Measurements from ENCODE around the gene TSPEAR. TPM values are rescaled to one million over a fixed set of nuclear protein-coding genes. Genes with fewer than 3 reads are reported as not detected.
"Not testable (repeated sequence)": the region's sequence is repeated elsewhere in the genome, so short reads cannot be mapped to it uniquely, and the experiment has no call there.

Gene TSPEAR
- total RNA-seq, 1 donor from 2014 or later: not detected

DNA sequence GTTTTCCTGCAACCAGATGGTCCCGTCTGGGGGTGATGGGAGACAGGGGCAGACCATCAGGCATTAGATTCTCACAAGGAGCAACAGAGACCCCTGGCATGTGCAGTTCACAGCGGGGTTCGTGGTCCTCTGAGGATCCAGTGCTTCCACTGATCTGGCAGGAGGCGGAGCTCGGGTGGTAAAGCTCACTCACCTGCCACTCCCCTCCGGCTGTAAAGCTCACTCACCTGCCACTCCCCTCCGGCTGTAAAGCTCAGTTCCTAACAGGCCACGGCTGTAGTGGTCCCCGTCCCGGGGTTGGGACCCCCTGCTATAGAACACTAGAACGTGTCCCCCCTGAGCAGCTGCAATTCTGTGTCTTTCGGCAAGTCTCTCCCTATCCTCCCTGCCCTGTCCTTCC is 9.8 kb downstream of the TSPEAR start:
- DNase-seq: no peak

DNA sequence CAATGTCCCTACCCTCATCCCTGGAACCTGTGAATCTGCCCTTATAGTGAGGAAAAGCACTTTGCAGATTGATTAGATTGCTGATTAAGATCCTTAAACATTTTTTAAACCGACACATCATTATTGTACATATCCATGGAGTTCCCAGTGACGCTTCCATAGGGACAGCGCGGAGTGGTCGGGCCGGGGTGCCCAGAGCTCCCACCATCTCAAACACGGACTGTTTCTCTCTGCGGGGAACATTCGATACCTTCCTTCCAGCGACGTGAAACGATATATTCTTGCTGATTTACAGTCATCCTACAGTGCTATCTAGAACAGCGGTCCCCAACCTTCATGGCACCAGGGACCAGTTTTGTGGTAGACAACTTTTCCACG is 10.4 kb downstream of the TSPEAR start:
- DNase-seq: no peak

DNA sequence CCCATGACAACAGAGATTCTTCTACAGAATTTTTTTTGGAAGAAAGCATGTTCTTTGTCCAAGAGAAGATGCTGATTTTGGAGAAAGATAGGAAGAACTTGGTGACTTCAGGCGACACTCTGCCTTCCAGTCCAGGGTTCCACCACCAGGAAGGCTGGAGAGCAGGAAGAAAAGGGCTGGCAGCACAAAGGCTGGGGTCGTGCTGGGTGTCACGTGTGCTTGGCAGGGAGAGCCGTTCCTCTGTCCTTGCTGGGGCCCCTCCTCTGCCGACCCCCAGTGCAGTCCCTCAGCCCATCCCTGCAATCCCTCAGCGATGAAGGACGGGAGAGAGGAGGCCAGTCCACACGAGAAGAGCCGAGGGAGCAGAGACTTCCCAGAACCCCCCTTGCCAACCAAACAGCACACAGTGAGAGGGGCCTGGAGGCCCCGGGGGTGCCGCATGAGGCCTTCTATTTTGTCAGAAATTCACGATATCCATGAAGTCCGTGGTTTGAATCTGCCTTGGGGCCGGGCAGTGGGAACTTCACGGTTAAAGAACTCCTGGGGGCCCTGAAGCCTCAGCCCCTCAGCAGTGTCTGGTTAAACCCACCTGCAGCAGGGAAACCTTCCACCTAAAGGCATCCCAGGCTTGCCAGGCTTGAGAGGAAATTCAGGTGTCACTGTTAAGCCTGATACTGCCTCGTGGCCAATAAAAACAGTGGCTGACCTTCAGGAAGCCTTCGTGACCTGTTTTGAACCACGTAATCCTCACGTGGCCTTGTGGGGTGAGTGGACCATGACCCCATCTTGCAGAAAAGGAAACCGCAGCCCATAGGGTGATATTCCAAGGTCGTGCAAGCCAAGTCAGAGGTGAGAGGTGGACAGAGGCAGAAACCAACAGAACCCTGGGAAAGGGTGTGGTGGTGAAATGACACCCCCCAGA is 11.0 kb downstream of the TSPEAR start:
- no peak for DNase-seq

DNA sequence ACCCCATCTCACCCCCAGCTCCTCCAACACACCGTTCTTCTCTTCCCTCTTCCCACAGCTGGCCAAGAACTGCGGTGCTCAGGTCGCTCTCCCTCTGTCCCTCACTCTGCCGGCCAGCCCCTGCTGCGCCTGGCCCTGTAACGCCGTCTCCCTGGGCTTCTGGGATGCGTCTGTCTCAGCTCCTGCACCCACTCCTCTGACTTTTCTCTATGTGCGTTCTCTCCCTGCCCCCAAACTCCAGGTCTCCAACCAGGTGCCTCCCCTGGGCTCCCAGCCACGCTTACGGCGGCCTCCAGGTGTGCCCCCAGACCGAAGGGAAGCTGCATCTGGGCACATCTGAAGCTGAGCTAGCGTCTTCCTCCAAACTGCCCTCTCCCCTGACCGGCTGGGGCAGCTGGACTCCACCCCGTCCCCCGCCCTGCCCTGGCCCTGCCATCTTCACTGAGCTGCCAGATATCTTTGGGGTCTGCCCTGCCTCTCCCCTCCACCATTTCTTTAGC is 11.8 kb downstream of the TSPEAR start:
- no peak for DNase-seq

DNA sequence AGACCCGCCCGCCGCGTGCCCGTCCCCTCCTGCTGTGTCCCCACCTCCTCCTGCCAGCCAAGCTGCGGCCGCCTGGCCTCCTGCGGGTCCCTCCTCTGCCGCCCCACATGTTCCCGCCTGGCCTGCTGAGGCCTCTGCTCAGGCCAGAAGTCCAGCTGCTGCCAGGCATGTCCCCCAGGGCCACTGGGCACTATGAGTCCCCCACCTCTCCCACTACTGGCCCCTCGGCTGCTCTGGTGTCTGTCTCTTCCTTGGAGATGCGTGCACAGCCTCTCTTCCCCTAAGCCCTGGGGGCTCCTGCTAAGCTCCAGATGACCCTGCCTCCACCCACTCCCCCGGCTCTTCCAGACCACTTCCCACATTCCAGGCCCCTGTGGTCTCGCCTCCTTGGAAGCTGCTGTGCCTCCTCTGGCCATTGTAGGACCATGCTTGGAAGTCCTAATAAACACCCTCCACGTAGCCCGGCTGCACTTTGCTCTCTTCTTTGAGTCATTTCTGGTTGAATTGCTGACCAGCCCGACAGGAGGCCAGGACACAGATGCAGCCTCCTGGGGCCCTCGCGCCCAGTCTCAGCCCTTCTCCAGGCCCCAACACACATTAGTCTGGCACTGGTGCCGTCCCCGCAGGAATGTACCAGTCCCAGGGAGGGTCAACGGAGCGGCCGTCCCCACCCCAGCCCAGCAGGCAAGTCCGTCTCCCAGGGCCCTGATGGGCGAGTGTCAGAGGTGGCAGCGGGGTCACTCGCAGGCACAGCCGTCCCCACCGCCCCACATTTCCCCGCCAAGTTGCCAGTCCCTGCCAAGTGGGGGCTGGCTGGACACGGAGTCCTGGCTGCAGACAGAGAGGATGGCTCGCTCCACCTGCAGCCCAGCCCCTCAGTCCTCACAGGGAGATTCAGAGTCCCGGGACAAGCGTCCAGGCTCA is 13.3 kb downstream of the TSPEAR start:
- no peak for DNase-seq

DNA sequence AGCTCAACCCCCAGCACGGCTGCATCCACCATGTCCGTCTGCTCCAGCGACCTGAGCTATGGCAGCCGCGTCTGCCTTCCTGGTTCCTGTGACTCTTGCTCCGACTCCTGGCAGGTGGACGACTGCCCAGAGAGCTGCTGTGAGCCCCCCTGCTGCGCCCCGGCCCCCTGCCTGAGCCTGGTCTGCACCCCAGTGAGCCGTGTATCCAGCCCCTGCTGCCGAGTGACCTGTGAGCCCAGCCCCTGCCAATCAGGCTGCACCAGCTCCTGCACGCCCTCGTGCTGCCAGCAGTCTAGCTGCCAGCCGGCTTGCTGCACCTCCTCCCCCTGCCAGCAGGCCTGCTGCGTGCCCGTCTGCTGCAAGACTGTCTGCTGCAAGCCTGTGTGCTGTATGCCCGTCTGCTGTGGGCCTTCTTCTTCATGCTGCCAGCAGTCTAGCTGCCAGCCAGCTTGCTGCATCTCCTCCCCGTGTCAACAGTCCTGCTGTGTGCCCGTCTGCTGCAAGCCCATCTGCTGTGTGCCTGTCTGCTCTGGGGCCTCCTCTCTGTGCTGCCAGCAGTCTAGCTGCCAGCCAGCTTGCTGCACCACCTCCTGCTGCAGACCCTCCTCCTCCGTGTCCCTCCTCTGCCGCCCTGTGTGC is 14.1 kb downstream of the TSPEAR start, which contains the start of gene KRTAP10-12:
KRTAP10-12 (plus strand) TSS at position 1 of the 639 bp plus-strand sequence; CDS start at position 31, 30 bp downstream.
- not testable (repeated sequence) for DNase-seq

DNA sequence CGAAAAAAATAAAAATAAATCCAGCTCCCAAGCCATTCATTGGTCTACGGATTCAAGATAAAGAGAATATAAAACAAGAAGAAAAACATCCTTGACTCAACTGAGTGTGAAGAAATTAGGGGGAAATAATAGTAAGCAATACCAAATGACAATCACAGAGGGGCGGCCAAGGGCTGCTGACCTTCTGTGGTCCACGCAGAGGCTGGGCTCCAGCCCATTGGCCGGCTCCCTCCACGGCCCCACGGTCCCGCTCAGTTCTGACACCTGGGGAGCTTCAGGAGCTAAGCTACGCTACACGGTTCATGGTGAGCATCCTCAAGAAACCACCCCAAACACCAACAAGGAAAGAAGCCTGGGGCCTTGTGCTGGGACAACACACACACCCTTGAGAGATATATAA is 14.8 kb downstream of the TSPEAR start:
- no peak for DNase-seq

DNA sequence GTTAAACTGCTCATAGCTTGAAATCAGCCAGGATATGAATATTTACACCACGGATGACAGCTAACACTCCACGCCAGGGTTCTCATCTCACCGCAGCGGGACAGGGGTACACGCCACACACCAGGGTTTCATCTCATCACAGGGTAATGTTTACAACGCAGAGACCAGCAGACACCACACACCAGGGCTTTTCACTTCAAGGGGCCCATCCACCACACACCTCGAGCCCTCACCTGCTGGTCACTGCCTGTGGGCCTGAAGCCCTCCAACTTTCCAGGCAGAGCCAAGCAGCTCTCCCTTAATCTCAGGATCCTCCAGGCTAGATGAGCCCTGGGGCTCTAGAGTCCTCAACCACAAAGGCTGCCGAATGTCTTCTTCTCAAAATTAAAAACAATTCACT is 15.7 kb downstream of the TSPEAR start:
- DNase-seq: no peak

DNA sequence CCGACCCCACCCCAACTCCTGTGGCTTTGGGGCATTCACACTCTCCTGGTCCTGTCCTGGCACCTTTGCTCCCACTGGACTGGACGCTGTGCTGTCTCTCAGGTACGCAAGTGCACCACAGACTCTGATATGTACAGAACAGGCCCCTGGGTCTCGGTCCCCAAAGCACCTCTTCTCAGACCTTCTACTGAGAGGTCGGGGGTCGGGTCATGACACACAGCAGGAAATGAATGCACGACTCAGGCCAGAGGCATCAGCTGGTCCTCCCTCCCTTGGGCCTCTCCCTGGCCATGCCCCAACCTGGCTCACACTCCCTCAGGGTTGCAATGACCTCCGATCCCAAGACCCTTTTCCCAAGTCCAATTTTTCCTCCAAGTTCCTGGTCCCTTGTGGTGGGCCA is 16.2 kb downstream of the TSPEAR start:
- no peak for DNase-seq

DNA sequence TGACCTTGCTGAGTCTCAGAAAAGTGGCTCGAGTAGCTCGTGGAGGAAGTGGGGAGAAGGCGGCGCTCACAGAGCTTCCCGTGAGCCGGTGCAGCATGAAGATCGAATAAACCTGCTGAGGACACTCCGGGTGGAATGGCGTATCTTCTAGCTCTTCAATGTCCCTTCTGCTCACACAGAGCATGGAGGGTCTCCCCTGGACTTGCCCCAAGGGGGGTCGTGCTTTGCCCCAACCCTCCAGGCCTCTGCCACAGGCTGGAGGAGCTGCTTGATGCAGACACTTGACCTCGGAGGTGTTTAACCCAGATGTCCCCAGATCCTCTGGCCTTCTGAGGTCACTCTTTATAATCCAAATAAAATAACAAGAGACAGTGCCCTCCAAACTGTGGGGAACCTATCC is 16.6 kb downstream of the TSPEAR start:
- DNase-seq: no peak

DNA sequence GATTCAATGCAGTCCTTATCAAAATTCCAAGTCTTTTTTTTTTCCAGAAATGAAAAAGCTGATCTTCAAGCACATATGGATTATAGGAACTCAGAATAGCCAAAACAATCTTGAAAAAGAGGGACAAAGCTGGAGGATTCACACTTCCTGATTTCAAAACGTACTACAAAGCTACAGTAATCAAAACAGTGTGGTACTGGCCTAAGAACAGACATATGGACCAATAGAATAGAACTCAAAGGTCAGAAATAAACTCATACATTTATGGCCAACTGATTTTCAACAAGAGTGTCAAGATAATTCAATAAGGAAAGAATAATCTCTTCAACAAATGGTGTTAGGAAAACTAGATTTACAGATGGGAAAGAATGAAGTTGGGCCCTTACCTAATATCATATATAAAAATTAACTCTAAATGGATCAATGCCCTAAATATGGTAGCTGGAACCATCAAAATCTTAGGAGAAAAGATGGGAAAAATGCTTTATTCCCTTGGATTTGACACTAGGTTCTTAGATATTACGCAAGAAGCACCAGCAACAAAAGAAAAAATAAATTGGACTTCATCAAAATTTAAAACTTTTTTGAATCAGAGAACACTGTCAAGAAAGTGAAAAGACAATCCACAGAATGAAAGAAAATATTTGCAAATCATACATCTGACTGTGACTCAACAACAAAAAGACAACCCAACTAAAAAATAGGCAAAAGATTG is 18.4 kb downstream of the TSPEAR start:
- DNase-seq: no peak

DNA sequence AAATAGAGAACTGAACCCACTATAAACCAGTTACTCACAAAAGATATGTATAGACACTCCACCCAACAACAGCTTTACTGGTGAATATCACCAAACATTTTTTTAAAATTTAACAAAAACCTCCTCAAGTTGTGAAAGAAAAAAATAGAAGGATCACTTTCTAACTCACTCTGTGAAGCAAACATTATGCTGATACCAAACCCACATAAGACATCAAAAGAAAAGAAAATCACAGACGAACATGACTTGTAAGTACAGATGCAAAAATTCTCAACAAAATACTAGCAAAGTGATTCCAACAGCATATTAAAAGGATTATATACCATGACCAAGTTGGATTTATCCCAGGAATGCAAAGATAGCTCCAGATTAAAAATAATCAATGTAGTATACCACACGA is 19.7 kb downstream of the TSPEAR start:
- no peak for DNase-seq

DNA sequence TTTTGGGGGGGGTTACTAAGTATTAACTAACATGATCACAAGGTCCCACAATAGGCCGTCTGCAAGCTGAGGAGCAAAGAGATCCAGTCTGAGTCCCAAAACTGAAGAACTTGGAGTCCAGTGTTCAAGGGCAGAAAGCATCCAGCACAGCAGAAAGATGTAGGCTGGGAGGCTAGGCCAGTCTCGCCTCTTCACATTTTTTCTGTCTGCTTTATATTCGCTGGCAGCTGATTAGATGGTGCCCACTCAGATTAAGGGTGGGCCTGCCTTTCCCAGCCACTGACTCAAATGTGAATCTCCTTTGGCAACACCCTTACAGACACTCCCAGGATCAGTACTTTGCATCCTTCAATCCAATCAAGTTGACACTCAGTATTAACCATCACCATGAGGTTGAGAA is 21.6 kb downstream of the TSPEAR start:
- not testable (repeated sequence) for DNase-seq

DNA sequence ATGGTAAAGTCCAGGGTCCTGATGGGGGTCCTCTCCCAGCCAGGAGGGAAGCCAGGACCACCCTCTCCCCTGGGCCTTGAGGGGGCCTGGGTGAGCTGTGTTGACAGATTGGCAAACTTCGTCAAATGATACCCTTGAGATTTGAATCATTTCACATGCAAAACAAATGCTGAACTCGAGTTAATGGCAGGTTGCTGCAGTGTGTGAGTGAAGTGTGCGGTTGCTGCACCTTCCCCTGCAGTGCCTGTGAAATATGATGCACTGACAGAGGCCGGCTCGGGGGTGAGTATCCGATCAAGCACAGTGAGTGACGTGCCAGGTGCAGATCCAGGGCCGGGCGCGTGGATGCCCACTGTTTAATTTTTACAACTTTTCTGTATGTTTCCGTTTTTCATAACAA is 23.7 kb downstream of the TSPEAR start:
- DNase-seq: no peak

DNA sequence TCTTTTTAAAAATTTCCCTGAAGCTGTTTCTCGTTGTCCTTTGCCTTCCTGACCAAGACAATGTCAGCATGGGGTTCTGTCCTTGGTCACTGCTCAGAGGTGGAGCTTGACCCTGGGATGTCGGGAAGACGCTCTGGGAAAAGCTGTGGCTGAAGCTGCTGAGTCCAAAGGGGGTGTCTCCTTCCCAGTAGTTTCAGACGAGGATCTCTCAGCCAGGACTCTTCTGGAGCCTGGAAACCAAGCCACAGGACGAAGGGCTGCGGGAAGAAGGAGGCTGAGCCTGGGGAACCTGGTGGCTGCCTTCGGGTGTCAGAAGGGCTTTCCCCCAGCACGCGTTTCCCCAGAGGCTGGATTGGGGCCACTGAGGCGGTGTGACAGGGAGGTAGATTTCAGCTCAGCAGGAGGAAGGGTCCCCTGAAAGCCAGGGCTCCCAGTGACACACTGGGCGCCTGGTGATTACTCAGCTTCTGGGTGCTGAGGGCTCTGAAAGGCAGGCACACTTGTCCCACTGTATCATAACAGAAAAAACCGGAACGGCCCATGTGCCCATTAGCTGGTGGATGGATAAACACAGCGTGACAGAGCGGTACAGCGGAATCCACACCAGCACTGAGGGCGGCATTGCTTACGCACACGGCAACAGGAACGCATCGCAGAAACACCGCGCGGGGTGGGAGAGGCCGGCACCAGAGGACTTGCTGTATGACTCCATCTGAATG is 24.4 kb downstream of the TSPEAR start:
- no peak for DNase-seq

DNA sequence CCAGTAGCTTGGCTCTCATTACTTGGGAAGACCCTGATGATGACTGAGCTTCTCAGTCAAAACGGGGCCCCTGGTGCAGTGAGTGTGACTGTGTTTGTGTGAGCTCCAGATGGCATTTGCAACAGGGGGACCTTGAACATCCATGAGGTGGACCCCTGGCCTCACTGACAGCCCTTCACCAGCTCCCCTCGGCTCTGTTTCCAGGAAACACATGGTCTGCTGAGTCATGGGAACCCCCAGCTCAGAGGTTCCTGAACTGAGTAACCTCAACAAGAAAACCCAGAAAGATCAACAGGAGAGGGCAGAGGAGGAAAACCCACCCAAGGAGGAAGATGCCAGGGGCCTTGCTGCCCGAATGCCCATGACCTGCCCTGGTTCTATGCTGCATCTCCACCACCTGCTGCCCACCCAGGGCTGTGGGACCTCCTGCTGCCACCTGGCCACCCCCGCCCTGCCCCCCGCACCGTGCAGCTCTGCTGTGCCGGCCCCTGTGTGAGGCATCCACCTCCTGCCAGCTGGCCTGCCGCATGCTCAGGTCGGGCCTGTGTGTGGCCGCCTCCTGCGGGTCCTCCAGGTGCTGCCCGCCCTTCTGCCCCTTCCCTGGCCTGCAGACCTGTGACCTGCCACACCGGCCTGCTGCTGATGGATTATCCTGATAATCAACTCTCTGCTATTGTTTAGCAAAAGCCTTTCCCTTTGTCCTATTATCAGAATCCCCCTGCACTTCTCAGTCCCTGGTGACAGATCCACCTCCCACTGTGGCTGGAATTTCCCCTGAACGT is 25.2 kb downstream of the TSPEAR start:
- DNase-seq: no peak

DNA sequence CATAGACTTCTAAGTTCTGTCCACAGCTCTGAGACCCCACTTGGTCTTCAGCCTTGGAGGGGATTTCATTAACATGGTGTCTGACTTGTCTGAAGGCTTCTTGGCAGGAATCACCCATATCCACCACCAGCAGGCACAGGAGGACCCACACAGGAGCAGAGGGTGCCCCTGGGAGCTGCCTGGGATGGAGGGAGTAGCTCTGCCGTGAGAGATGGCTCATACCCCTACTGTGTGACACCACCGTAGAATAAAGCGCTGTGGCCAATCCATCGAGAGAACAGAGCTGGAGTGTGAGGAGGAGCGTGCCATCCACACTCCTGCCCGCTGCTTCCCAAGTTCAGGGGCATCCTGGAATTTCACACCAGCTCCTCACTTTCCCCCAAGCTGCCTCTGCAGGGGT is 26.3 kb downstream of the TSPEAR start:
- DNase-seq: not testable (repeated sequence)

DNA sequence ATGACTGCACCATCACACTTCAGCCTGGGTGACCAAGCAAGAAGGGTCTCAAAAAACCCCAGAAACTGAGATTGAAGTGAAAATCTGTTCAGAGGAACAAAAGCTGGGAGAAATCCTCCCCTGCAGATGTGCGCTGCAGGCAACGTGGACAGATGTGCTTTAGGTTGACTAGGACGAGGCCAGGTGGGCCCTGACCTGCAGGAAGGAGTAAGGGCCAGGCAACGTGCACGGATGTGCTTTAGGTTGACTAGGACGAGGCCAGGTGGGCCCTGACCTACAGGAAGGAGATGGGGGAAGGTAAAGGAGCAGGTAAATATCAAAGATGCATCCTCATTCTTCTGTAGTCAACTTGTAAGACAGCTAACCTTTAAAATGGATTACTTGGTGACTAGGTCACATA is 26.9 kb downstream of the TSPEAR start:
- no peak for DNase-seq

DNA sequence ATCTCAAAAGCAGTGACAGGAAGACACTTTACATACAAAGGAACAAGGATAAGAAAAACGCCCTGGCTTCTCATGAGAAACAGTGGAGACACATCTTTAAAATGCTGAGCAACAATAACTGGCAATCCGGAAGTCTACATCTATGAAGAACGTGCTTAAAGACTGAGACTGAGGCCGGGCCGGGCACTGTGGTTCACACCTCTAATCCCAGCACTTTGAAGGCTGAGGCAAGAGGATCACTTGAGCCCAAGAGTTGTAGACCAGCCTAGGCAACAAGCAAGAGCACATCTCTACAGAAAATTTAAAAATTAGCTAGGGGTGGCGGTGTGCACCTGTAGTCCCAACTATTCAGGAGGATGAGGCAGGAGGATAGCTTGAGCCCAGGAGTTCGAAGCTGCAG is 27.3 kb downstream of the TSPEAR start:
- no peak for DNase-seq

DNA sequence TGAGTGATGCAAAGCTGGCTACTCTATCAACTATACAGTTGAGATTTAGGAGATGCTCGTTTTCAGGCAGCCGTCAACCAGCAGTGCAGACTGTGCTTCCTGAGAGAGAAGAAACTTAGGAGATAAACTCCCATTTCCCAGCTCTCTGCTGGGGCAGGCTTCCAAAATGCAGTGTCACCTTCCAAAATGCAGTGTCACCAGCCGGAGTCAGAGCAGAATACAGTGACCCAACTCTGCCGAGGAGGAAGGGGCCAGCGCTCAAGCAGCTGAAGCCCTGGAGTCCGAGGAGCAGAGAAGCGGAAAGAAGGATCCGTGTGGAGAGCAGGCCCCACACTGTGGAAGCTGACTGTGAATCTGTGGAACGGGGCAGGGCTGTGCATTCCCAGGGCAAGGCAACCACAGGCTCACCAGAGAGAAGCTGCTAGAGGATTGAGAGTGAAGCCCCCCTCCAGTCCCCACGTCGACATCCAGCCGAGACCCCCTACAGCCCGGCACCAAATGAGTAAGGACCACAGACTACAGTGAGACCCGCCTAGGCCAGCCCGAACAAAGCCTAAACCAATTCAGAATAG is 28.7 kb downstream of the TSPEAR start:
- no peak for DNase-seq

All from occipital lobe (tissue), 2 donors.